Coronary artery (tissue), 2 donors: ENCODE data around the gene LRRC3.

Experiments used
- DNase-seq: peaks from one replicate; pipeline ENCODE4 v3.0.0-alpha.2; 2017; ENCODE audit warnings: low spot score
- H3K27ac ChIP-seq, 2 donors: fragments of 200-600 bp; sonication (generic); one replicate each; pipeline ENCODE4 v1.5.1; 2016 to 2019
- H3K4me3 ChIP-seq: fragments of 200-600 bp; sonication (generic); 2 replicates; pipeline ENCODE4 v1.5.1; 2016; ENCODE audit warnings: mild to moderate bottlenecking, moderate library complexity
- TF ChIP-seq, protein P1 (sequence below): fragments of 200-600 bp; sonication (generic); IDR thresholded peaks from one replicate; pipeline ENCODE4 v1.5.1; 2019; ENCODE audit warnings: antibody characterized with exemption

The LRRC3 gene, protein sequence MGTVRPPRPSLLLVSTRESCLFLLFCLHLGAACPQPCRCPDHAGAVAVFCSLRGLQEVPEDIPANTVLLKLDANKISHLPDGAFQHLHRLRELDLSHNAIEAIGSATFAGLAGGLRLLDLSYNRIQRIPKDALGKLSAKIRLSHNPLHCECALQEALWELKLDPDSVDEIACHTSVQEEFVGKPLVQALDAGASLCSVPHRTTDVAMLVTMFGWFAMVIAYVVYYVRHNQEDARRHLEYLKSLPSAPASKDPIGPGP

DNA sequence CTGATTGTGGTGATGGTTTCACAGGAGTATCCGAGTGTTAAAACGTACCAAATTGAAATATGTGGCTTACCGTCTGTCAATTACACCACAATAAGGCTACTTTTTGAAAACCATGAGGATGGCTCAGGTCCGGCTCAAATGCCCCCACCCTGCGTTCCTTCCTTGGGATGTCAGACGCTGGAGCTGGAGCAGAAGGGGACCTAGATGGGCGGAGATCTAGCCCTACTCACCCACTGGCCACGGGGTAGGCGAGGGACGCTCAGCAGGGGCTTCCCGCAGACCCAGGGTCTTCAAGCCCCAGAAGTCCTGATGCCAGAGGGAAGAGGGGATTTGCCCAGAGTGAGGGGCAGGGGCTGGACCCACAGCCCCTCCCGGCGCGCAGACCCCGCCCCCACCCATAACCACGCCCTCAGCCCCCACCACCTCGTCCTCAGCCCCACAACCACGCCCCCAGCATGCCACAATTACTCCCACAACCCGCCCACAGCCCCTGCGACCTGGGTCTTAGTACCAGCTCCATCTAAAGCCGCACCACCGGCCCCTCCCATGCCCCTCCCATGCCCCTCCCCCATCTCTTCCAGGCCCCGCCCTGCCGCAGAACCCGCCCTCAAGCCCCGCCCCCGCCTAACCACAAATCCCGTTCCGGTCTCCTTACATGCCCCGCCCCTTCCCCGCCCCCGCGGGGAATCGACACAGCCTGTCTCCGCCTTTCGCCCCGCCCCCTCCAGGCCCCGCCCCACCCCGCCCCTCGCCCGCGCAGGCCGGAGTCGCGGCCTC is at the start of gene LRRC3:
Gene LRRC3, plus strand, starts transcription at position 764 of the 777 bp plus-strand sequence. CDS start 1,135 bp downstream, outside the sequence.
- TF ChIP-seq, protein P1, sequence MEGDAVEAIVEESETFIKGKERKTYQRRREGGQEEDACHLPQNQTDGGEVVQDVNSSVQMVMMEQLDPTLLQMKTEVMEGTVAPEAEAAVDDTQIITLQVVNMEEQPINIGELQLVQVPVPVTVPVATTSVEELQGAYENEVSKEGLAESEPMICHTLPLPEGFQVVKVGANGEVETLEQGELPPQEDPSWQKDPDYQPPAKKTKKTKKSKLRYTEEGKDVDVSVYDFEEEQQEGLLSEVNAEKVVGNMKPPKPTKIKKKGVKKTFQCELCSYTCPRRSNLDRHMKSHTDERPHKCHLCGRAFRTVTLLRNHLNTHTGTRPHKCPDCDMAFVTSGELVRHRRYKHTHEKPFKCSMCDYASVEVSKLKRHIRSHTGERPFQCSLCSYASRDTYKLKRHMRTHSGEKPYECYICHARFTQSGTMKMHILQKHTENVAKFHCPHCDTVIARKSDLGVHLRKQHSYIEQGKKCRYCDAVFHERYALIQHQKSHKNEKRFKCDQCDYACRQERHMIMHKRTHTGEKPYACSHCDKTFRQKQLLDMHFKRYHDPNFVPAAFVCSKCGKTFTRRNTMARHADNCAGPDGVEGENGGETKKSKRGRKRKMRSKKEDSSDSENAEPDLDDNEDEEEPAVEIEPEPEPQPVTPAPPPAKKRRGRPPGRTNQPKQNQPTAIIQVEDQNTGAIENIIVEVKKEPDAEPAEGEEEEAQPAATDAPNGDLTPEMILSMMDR = no peak
- H3K4me3 ChIP-seq = peak within 1 kb of the TSS; percentile 84
- no peak within 1 kb of the TSS for H3K27ac ChIP-seq
- DNase-seq = peak; percentile 83

DNA sequence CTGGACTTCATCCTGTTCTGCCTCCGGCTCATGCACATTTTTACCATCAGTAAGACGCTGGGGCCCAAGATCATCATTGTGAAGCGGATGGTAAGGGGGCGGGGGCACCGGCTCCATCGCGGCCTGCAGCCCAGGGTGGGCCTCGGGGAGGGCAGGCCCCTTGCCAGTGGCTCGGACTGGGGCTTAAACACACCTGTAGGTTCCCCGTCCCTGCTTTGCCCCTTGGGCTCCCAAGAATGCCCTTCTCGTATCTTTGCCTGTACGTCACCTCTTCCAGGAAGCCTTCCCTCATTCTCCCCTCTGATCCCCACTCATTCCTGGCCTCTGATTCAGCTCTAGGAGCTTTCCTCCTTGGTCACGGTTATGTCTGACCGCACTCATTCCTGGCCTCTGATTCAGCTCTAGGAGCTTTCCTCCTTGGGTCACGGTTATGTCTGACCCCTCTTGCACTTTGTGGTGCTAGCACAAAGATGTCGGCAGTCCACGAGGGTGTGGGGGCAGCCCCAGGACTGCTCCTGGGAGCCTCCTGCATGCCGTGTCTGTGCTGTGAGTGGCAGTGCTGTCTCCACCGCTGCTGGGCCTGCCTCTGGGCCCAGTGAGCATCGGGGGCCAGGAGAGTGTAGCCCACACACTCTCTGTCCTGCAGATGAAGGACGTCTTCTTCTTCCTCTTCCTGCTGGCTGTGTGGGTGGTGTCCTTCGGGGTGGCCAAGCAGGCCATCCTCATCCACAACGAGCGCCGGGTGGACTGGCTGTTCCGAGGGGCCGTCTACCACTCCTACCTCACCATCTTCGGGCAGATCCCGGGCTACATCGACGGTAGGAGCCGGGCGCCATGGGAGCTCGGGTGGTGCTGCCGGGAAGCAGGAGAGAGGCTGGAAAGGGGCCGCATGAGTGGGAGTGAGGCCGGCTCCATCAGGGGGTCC is 49.1 kb upstream of the LRRC3 start:
- TF ChIP-seq, protein P1 = no peak
- no peak overlapping the region for H3K27ac ChIP-seq
- DNase-seq = no peak

DNA sequence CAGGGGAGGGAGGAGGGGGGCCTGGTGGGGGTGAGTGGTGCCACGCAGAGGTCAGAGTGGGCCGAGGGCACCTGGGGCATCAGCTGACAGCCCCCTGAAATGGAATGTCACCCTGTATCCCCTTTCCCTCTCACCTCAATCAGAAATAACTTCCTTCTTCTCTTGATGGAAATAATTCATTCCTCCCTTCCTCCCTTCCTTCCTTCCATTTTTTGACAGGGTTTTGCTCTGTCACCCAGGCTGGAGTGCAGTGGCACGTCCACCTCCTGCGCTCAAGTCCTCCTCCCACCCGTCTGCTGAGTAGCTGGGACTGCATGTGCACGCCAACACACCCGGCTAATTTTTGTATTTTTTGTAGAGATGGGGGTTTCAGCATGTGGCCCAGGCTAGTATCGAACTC is 48.4 kb upstream of the LRRC3 start:
- Histone ChIP-seq H3K27ac (no peak overlapping the region), H3K4me3 (no peak overlapping the region)
- DNase-seq = no peak
- TF ChIP-seq, protein P1 = no peak

More for the DNA sequence above, 49.1 kb upstream of the LRRC3 start:
- H3K4me3 ChIP-seq = no peak overlapping the region

DNA sequence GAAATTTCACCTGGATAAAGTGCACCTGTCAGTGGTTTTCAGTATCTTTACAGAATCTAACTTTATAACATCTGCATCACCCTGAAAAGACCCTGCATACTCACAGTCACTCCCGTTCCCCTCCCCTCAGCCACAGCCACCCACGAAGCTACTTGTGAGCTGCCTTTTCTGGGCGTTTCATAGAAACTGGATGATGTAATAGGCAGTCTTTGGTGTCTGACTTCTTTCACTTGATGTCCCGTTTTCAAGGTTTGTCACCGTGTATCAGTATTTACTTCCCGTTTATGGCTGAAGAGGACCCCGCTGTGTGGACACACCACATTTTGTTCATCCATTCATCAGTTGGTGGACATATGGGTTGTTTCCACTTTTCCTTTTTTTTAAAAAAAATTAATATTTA is 47.8 kb upstream of the LRRC3 start:
- DNase-seq = no peak
- H3K4me3 ChIP-seq = no peak overlapping the region
- TF ChIP-seq, protein P1 = no peak
- H3K27ac ChIP-seq = no peak overlapping the region

DNA sequence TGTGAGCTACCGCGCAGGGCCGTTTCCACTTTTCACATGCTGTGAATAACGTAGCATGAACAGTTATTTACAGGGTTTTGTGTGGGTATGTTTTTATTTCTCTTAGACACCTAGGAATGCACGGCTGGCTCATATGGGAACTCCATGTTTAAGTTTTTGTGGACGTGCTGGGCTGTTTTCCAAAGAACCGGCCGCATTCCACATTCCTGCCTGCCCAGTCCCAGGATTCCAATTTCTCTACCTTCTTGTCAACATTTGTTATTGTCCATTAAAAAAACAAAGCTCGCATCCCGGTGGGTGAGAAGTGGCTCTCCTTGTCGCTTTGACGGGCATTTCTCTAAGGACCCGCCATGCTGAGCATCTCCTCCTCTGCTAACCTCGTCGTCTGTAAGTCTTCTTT is 47.1 kb upstream of the LRRC3 start:
- H3K4me3 ChIP-seq = no peak overlapping the region

DNA sequence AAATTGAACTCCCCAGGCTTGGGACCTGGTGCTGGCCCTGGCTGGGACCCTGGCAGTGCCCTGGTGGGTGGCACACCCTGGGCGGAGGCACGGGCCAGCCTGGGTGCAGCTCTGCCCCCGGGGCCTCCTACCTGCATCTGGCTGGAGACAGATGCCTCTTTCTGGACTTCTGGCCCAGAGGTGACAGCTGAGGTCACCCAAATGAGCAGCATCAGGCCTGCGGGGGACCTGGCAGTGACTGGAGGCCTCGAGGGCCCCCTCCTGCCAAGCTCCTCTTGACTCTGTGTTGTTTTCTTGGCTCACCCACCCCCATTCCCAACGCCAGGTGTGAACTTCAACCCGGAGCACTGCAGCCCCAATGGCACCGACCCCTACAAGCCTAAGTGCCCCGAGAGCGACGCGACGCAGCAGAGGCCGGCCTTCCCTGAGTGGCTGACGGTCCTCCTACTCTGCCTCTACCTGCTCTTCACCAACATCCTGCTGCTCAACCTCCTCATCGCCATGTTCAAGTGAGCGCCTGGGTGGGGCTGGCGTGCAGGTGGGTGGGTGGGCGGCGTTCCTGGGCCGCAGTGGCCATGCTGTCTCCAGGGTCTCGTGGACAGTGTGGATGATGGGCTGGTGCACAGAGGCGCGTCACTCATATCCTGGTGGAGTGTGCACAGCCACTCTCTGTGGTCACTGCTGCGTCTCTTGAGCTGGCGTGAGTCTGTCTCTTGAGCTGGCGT is 41.6 kb upstream of the LRRC3 start:
- Histone ChIP-seq H3K4me3 (no peak overlapping the region), H3K27ac (no peak overlapping the region)
- TF ChIP-seq, protein P1 = no peak
- no peak for DNase-seq

More for the DNA sequence above, 47.1 kb upstream of the LRRC3 start:
- no peak for DNase-seq
- TF ChIP-seq, protein P1 = no peak
- H3K27ac ChIP-seq = no peak overlapping the region
